SHP77 (cell line): ENCODE data around the gene BRINP2.

ENCODE experiments used
- DNase-seq, 2 experiments: peaks; one replicate each; lab custom pipeline; 2025; lab: John Stamatoyannopoulos, UW

BRINP2 gene, protein sequence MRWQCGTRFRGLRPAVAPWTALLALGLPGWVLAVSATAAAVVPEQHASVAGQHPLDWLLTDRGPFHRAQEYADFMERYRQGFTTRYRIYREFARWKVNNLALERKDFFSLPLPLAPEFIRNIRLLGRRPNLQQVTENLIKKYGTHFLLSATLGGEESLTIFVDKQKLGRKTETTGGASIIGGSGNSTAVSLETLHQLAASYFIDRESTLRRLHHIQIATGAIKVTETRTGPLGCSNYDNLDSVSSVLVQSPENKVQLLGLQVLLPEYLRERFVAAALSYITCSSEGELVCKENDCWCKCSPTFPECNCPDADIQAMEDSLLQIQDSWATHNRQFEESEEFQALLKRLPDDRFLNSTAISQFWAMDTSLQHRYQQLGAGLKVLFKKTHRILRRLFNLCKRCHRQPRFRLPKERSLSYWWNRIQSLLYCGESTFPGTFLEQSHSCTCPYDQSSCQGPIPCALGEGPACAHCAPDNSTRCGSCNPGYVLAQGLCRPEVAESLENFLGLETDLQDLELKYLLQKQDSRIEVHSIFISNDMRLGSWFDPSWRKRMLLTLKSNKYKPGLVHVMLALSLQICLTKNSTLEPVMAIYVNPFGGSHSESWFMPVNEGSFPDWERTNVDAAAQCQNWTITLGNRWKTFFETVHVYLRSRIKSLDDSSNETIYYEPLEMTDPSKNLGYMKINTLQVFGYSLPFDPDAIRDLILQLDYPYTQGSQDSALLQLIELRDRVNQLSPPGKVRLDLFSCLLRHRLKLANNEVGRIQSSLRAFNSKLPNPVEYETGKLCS

DNA sequence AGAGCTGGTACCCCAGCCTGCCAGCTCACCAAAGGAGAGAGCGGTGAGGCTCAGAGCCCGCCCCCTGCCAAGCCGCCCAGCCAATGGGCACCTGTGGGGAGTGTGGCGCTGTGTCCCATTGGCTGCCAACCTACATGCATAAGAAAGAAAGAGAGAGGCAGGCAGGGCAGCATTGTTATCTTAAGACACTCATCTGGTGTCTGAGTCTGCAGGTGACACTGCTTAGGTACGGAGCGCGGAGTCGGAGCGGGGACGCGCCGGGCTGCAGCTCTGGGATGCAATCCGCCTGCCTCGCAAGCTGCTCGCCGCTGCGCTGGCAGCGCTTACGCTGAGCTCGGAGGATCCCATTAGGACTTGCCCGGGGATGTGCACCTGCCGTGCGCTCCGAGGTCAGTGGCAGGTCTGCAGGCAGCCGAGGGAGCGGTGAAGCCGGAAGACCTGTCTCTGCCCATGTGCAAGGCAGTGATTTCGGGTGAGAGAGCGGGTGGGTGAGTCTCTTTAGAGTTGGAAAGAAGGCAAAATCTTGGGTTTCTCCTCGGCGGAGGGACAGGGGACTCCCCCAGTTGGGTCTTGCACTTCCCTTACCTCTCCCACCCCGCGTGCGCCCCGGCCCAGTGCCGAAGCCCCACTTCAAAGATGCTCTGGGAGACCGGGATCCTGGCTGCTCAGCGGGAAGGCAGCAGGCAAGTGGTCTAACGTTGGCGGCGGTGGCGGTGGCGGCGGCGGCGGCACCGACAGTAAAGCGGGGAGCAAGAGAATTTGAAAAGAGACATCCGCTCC, at the start of gene BRINP2:
Gene BRINP2, plus strand, starts transcription at position 203 of the 780 bp plus-strand sequence. CDS start 58,919 bp downstream, outside the sequence.
- DNase-seq: no peak

DNA sequence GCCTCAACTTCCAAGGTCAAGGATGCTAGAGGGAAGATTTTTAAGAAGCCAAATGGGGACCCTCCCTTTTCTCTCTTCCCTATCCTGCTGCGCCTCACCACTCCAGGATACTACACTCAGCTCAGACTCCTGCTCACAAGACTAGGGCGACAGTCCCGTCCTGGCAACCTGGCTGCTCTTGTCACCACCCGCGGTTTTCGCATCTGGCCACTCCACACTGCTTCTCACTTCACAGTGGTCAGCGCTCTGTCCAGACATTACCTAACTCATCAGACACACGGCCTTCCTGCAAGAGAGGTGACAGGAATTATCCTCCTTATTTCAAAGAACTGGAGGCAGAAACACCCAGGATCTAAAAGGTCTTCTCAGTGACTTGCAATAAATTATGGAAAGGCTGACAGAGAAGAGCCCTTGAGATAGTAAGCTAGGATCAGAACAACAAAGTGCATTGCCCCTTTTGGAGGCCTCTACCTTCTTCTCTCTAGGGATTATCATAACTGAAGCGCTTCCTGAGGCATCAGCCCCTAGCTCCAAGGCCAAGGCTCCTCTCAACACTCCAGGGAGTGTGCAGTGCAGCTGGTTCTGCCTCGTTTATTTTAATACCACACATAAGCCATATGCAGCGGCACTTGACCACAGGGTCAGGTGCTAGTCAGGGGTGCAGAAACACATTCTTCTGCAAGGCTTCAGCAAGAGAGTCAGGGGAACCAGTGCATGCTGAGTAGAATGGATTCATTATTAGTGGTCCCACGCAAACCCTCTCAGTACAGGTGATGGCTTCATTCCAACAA, 48.1 kb upstream of the BRINP2 start:
- no peak for DNase-seq

DNA sequence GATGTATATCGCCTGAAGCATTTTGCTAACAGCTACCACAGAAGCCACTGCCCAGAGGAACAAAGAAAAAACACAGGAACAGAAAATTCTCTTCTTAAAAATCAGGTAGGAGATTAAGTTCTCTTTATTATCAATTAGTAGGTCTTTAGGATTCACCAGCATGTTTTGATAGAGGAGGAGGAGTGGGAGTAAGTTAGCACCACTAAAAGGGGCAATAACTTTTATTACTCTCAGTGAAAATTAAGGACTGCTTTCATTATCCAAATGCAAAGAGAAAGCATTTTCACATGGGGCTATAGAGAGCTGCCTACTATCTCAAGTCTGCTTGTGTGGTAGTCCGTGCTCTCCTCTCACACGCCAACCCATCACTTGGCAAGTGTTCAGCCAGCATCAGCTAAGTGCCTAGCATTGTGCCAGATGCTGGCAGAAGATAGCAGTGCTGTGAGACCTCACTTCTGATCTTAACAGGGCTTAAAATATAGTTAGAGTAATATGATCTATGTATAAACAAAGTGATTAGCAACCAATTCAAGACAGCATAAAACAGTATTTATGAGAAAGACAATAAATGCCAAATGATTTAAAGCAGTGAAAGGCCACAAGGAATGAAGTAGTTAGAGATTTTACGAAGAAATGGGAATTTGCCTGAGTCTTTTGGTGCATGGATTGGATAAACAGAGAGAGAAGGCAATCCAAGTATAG, 46.0 kb upstream of the BRINP2 start:
- DNase-seq: no peak

DNA sequence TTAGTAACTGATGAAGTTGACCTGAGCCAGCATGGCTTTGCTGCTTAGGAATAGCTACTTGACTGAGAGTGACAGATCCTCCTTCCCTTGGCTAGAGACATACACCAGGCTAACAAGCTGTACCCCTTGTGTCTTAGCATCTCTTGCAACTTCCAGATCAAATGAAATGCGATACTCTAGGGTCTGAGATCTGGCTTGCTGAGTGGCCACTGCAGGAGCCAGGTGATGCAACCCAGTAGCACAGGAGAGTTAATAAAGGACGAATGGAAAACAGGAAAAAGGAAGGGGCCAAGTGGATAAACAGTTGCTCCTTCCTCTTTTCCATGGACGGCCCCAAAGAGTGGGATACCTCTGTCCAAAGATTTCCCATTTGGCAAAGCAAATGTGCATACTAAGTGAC, 44.5 kb upstream of the BRINP2 start:
- DNase-seq: no peak

DNA sequence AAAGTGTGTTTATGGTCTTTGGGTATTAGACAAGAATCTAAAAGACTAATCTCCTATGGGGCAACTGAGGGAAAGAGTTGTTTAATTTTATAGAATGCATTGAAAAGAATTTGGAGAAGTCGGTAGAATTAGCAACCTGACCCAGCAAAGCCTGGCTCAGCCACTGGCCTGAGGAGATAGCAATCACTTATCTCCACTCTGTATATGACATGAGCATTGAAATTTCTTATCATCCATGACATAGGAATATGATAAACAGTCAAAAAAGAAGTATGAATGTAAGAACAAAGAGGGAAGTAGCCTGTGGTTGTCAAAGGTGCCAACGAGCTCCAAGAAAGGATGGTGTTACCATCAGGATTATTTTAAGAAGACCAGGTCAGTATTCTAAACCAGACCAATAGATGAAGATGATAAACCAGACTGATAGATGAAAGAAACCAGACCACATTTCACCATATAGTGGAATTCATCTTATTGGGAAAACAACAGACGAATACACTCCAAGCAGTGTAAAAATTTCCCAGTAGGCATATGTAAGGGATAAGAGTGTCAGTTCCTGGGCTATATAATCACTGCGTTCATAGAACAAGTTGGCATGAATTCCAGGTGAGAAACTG, 42.0 kb upstream of the BRINP2 start:
- DNase-seq: no peak

DNA sequence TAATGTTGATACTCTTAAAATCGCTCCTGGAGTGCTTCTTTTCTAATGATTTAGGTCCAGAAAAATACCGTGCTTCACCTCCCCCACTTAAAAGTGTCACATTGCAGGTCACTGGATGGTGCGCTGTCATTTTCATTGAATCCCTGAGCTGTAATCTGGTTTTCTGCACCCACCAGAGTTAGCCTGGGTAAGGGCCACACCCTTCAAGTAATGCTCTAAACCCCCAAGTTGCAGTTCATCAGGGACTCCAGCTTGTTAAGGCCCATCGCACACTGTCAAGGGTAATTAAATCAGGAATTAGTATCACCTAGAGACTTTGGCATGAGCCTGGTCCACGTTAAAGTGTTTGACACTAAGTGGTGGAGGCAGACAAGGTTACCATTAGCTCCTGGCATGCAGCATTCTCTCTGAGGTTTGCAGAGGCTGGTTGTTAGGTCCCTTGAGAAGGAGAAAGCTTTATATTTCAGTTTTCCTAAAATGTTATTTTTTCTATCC, 40.3 kb upstream of the BRINP2 start:
- no peak for DNase-seq

DNA sequence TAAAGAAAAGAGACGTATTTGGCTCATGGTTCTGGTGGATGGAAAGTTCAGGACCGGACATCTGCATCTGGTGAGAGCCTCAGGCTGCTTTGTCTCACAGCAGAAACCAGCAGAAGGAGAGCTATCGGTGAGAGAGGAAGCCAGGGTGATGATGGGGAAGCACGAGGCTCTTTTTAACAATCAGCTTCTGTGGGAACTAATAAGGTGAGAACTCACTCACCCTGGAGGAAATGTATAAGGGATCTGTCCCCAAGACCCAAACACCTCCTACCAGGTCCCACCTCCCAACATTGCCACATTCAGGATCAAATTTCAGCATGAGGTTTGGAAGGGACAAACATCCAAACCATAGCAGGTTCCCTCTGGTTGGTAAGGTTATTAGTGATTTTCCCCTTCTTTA, 39.0 kb upstream of the BRINP2 start:
- DNase-seq: no peak

DNA sequence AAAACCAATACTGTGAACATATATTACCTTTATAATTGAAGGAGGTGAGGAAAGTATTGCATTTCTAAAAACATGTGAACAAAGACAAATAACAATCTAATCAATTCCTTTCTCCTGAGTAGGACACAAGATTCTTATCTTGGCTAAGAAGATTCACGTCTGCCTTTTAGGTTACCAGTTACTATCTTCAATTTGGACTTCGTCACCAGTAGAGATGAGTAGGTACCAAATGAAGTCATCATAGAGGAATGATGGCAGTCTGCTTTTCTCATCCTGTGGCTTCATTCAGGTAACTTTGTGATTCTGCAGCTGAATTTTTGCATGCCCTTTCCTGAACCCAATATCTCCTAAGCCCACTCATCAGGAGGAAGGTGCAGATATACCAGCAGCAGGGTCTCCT, 38.6 kb upstream of the BRINP2 start:
- no peak for DNase-seq

DNA sequence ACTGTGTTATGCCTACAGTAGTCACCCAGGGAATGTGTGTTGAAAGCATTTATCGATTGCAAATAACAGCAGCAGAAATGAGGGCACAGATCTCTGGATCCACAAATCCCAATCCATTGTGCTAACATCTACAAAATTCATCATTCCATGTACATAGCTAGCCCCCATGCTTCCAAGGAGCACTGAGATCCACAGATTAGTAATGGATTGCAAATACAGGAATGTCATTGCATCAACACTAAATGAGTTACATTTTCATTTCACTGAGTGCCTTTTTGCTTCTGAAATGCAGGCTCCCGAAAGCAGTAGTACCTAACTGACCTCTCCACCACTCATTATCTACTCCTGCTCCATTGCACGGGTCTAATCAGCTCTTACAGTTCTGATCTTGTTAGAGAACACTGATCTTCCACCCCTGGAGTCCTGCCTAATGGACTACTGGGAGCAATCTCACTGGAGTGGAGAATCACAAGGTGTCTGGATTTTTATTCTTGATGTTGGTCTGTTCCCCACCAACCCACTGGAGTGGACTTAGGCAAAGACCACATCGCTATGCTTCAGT, 36.7 kb upstream of the BRINP2 start:
- DNase-seq: no peak

DNA sequence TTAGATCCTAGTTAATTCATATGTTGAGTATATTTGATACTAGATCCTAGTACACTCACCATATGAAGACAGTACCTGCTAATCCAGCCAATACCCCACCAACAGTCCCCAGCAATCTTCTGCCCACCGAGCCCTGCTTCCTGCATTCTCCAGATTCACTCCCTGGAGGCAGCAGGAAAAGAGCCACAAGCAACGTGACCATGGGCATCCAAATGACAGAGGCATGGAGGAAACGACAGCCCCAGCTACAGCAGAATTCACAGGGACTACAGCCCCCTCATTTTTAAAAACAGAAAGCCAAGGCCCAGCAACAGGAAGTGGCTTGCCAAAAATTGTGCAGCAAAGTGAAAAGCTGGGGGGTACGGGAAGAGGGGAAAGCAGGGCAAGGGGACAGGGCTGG, 35.5 kb upstream of the BRINP2 start:
- DNase-seq: no peak

DNA sequence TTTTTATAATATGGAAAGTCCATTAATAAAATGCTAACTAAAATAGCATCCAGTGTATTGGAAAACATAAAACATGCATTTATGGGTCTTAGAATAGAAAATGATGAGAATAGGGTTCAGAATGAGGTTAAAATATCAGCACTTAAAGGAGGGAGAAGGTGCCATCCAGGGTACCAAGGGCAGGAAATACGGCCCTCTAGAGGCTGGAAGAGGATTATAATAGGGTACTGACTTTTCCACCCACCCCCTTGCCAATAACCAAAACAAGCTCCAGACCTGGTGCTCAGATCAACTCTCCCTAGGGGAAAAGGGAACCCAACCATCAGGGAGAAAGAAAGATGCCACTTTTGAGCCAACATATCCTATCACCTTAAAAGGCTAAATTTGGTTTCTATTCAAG, 32.9 kb upstream of the BRINP2 start:
- no peak for DNase-seq

DNA sequence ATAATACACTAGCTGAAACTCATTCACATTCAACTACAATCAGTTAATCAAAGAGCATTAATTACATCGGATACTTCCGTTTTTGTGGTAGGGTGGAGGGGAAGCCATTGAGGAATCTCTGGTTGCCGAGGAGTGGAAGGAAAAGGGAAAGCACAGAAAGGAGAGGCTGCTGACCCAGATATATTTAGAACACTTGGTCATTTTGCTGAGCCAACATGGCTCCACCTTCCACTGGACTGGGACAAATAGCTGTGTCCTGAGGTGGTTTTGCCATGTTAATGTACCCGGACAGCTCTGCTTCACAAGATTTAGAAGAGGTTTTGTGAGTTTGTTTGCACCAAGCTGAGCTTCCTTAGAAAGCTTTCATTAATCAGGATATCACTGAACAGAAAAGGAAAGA, 32.4 kb upstream of the BRINP2 start:
- DNase-seq: no peak

DNA sequence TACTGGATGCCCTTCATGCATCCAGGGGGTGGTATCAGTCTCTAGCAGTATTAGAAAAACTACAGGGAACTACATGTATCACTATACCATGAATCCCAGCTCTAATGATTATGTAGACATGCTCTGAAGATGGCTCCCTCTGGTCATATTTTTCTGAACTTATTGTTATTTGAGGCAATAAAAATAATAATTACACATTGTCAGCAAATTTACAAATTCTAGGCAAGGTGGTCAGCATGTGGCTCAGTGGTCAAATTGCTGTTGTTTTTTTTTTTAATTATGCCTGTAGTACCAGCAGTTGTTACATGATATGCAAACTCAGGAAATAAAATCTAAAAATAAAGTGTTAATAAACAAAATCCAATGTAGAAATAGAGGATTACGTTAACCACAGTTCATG, 28.7 kb upstream of the BRINP2 start:
- DNase-seq: no peak

DNA sequence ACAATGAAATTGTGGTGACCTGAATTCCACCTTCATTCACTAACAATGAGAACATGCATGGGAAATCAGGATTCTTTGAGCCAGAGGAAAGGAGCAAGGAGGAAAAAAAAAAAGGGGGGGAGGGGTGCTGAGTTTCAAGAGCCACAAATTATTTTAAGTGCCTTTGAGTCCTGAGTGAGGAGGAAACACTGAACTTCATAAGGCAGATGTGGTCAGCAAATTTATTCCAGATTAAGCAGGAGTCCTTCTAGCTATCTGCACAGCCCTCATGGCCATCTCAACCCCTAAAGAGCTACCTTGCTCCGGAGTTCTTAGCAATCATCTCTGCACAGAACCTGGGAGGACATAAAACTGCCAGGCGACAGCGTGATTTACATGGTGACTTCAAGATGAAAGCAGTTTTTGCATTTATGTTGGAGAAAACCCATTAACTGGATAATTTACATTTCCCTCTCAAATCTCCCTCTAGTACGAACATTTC, 27.9 kb upstream of the BRINP2 start:
- no peak for DNase-seq

DNA sequence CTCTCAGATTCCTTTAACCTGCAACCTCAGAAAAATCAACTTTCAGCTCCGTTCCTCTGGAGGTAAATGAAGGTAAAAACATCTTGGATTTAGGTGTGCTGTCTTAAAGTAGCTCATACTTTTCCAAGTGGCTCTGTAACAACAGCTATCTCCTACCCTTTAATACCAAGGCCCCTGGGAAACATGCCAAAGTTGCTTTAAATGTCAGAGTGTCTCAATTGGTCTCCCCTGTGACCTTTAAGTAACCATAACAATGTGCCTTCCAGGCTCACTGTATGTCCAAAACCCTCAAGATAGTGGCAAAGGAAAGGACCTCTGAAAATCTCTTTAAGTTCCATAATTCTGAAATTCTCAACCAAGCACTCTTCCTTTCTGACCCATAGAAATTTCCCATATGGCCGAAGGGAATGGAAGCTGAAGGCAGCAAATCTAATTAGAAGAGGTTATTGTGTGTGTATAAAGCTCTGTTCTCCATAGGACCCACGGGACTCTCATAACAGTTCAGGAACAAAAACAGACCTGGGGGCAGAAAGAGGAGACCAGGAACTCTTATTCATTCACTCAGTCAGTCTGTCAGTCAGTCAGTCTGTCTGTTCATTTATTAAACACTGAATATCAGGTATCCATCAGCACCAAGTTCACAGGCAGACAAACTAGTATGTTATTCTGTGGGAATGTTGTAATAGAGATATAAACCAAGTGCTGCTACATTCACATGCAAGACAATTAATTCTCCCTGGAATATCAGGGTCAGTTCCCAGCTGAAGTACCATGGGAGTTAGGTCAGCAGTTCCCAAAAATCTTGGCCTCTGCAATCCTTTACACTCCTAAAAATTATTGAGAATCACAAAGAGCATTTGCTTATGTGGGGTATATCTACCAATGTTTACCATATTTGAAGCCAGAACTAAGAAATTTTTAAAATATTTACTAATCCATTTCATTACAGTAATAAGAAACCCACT, 25.4 kb upstream of the BRINP2 start:
- DNase-seq: no peak

DNA sequence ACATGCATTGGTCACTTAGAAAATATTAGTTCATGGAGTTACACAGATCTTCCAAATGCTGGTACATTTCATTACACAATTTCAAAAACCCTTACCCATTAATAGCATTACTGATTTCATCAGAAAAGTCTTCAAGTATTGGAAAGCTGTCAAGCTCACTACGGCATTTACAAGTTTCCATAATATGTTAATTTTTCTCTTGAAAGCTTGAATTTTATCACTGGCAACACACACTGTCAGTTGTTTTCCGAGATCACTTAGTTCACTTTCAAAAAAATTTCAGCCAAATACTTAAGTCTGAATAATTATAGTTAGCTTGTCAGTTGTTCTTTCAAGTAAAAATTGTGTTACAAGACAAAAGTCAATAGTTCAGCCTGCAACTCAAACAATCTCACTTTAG, 24.3 kb upstream of the BRINP2 start:
- no peak for DNase-seq

DNA sequence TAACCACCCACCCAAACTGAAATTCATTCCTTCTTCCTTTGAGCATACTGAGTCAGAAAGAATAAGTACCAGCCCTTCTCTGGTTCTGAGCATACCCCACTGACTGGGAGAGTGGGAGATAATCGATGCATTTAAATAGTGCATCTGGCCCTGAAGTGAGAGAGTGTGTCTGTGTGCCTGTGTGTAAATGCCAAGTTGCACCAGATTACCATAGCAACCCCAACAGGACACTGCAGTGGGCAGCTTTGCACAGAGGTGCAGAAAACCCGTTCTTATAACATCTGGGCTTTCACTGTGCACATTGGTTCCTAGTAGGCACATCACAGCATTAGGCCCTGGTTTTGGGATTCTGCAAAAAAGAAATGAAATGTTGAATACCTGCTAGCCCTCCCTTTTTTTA, 8.5 kb upstream of the BRINP2 start:
- no peak for DNase-seq

DNA sequence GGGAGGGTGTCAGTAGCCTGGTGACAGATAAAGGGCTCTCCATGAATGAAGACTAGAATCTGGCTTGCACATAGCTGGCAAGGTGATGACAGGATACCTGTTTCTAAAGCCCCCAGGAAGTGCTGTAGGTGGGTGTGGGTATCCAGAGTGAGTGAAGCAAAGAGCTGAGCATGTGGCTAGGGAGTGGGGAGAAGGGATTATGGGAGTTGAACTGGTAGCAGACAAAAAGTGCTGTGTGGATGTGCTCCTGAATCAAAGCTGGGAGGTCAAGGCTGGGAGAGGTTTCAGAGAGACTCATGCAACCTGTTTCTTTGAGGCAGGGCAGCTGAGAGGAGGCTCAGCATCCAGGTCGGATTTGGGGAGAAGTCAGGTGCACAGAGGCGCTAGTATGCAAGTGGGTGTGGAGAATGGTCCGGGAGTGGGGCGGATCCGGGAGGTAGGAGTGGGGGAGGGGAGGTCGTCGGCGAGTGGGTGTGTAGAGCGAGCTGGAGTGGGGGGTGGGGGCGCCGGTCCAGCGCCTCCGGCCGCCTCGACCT, 6.8 kb upstream of the BRINP2 start:
- no peak for DNase-seq
